Activated CD4-positive, alpha-beta T cell treated with anti-CD3 and anti-CD28 coated beads, Interleukin-2, amount 50 U/mL, for 4 hours (primary cell): ENCODE measurements around the gene ARHGEF2.
"Not testable (repeated sequence)": the region's sequence is repeated elsewhere in the genome, so short reads cannot be mapped to it uniquely, and the experiment has no call there.

Experiments
- DNase-seq, 2 experiments: peaks; one replicate each; pipeline ENCODE4 v3.0.0-alpha.2; 2020

The ARHGEF2 gene

GRCh38 chr1:155989242-155990004 is 11.1 kb upstream of the ARHGEF2 start:
- peak; percentile 73 for DNase-seq

DNA sequence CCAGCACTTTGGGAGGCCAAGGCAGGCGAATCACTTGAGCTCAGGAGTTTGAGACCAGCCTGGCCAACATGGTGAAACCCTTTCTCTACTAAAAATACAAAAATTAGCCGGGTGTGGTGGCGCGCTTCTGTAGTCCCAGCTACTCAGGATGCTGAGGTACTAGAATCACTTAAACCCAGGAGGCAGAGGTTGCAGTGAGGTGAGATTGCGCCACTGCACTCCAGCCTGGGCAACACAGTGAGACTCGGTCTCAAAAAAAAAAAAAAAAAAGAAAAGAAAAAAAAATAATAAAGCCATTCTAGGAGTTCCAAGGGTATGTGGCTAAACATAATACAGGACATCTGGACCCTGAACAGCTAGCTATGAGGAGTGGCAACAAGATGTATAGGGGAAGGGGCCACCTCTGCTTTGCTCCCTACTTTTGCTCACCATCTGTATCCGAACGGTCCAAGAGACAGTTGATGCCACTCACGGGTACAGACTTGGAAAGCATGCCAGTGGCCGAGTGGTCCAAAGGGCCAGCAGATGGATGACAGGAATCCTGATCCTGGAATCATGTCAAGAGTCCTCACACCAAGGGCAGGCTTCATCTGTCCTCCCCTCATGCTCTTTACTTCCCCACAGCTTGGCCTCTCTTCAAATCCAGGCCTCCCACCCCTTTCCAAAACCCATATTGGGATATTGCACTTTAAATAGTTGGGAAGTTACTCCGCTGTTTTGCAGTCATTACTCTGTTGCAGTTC is 6.7 kb upstream of the ARHGEF2 start:
- DNase-seq: not testable (repeated sequence)

DNA sequence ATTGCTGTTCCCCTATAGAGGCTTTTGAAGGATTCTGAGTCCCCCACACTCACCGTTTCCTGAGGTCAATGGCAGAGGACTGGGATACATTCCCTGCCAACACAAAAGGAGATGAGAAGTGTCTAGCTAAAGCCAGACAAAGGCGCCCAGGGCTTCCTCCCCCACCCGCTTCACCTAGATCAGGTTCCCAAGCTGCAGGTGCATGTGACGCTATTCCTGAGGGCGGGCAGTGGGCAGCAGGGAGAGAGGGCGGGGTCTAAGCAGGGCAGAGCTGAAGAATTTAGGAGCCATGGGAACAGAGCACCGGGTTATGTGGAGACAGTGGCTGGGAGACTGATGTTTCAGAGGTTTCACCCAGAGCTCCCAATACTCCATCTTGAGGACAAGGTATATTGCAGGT is 6.0 kb upstream of the ARHGEF2 start:
- DNase-seq: no peak

GRCh38 chr1:155983191-155984024 is 5.1 kb upstream of the ARHGEF2 start:
- no peak for DNase-seq

DNA sequence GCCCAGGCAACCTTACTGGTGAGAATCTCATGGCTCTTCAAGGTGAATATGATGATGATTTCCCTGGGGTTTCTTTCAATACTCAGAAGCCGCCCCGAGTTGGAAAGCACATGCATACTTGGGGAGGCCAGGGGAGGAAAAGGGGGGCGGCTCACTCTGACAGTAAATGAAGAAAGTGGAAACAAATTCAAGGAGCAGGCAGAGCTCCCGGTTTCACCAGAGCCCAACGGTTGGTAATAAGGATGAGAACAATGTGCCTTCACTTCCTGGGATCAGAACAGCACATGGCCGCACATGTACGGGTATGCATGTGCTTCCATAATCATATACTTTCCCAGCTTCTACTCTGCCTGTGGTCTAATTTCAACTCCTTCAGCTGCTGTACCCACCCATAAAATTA is 3.8 kb upstream of the ARHGEF2 start:
- DNase-seq: no peak

GRCh38 chr1:155981266-155982088 is 3.1 kb upstream of the ARHGEF2 start:
- DNase-seq: peak in 1 of 2 experiments; percentile 41

DNA sequence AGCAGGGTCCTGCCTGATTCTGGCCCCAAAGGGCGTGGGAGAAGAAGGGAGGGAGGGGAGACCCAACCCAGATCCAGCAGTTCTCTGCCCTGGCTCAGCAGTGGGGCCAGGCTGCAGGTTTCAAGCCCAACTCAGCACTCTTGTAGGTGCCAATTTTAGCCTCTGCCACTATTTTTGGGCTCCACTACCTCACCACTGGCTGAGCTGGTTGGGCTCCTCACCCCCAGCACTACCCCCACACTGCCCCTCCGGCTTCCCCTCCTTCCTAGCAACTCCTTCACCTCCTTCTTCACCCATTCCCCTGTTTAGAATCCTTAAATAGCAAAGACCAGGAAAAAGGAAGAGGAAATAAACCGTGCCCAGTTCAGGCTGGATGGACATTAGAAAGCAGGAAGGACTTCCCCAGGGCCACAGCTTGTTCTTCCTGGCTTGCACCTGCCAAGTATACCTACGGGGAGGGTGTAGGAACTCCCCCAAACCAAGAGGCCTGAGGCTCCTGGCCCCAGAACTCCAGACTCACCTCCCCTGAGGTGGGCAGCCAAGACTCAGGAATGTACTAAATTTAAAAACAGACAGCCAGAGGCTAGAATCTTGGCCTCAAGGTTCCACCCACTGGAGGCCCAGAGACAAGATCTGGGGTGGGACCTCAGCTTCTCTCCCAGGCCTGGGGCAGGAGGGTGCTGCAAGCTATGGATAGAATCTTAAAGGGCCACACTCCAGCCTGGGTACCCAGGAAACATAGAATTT is 1.4 kb upstream of the ARHGEF2 start:
- no peak for DNase-seq

DNA sequence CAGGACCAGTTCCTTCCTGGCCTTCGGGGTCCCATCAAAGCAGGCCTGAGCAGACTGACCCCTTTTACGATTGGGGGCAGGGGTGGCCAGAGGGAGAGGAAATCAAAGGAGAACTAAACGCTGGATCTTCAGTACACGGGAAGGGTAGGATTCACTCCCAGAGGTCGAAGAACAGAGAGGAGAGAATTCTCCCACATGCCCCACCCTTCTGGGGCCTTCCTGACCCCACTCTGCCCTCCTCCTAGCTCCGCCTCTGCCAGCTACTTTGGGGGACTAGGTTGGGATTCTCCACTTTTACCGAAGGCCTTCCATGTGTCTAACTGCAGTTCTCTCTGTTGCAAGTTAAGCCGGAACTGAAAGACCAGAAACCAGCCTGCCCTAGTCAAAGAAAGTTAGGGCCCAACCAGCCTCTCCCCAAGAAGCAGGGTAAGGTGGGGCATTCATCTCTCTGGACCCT is 654 bp upstream of the ARHGEF2 start:
- no peak for DNase-seq

GRCh38 chr1:155977690-155978324 is 540 bp downstream of the ARHGEF2 start:
- peak; percentile 77 to 80 for DNase-seq

DNA sequence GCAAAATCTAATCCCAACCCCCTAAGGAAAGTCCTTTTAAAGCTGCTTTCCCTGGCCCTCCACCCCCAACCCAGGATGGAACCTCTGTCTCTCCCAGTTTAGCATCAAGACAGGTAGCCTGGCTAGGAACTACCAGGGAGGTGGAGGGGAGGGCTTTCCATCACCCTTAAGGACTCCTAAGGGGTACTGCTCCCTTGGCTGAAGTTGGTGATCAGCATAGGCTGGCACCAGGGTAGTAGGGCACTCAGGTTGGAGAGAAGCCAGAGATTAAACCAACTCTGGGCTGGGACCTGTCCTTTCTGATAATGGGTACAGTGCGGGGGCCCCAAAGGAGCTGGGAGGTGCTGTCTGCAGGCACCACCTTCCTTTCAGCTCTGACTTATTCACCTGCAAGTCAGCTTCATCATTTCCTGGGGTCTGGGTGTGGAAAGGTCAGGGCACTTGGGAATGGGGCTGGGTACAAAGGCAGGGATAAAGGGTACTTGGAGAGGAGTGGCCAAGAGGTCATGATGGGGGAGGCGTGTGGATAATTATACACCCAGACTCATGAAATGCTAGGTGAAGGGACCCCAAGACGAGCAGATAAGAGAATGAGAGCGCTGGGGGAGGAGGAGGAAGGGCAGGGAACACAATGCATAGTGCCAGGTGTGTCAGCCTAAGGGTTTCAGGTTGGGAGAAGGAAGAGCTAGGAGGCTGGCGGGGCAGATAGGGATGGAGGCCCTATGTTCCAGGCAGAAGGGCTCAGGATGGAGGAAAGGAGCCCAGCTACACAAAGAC is 1.2 kb downstream of the ARHGEF2 start:
- no peak for DNase-seq

GRCh38 chr1:155976062-155976912 is 2.1 kb downstream of the ARHGEF2 start:
- DNase-seq: peak; percentile 55 to 57

GRCh38 chr1:155975375-155976061 is 2.8 kb downstream of the ARHGEF2 start:
- DNase-seq: no peak

- no peak for DNase-seq
Observed at GRCh38 chr1:155974208-155975115, 3.9 kb downstream of the ARHGEF2 start.

GRCh38 chr1:155973723-155974122 is 4.6 kb downstream of the ARHGEF2 start:
- no peak for DNase-seq

GRCh38 chr1:155971910-155972809 is 6.2 kb downstream of the ARHGEF2 start:
- no peak for DNase-seq

- no peak for DNase-seq
Observed at GRCh38 chr1:155970531-155971167, 7.7 kb downstream of the ARHGEF2 start.
